Spleen (tissue), 7 donors: ENCODE data around the gene TRNP1.

Source experiments
- CTCF ChIP-seq, 11 experiments: fragments of 200-600 bp in 7 of 11; fragments of 450-650 bp in 4 of 11; sonication (generic) in 4 of 11; IDR thresholded peaks in 8 of 11; conservative IDR thresholded peaks in 3 of 11; 1 replicate in 7 of 11; 2 replicates in 4 of 11; pipeline versions ENCODE4 v1.4.0 to v1.8.0; 2016 to 2021; ENCODE audit warnings: antibody characterized with exemption in 11 of 11, inconsistent platforms in 4 of 11, mild to moderate bottlenecking in 1 of 11
- POLR2AphosphoS5 ChIP-seq, 3 donors: sonication (generic); formaldehyde crosslinking; IDR thresholded peaks; one replicate each; pipeline ENCODE4 v1.5.1; 2017; ENCODE audit warnings: antibody characterized with exemption in 3 of 3
- donor health status: DM: no; HTN: no; CAD: no; lungs with moderate emphysema.
- donor health status: DM: no; HTN: no; CAD: no.
- donor health status: DM: no; HTN: no; CAD: no.

GRCh38 chr1:27021354-27022031, 28.0 kb downstream of the TRNP1 start:
- TF ChIP-seq CTCF (IDR thresholded peaks at IDR 0.05 in 8 of 11, conservative IDR thresholded peaks at IDR 0.05 in 3 of 11) = no peak
- TF ChIP-seq POLR2AphosphoS5 (IDR thresholded peaks at IDR 0.05) = no peak
